Stimulated activated CD4-positive, alpha-beta T cell treated with anti-CD3 and anti-CD28 coated beads, Interleukin-15, amount 100 ng/mL, for 48 hours (primary cell): ENCODE data around the gene CDC16.
"Not testable (repeated sequence)": the region's sequence is repeated elsewhere in the genome, so short reads cannot be mapped to it uniquely, and the experiment has no call there.

Experiments used
- DNase-seq, 2 donors: peaks; one replicate each; pipeline ENCODE4 v3.0.0-alpha.2; 2020; ENCODE audit warnings: low read depth in 2 of 2

The CDC16 gene

GRCh38 chr13:114234645-114235421 is at the start of gene CDC16:
CDC16 (plus strand) TSS chr13:114234897; CDS start chr13:114235085, 188 bp downstream.
- peak; percentile 88 to 93 for DNase-seq

- DNase-seq: no peak
These were observed 49.3 kb upstream of the CDC16 start for GRCh38 chr13:114185182-114185971.

- no peak for DNase-seq
These were observed 39.8 kb upstream of the CDC16 start for GRCh38 chr13:114194853-114195252.

GRCh38 chr13:114196629-114197028 is 38.1 kb upstream of the CDC16 start:
- DNase-seq: no peak

- no peak for DNase-seq
These were observed 36.1 kb upstream of the CDC16 start for GRCh38 chr13:114198556-114198955.

- DNase-seq: not testable (repeated sequence)
These were observed 35.2 kb upstream of the CDC16 start for GRCh38 chr13:114199526-114199925.

- DNase-seq: no peak
These were observed 34.7 kb upstream of the CDC16 start for GRCh38 chr13:114199954-114200353.

- DNase-seq: no peak
These were observed 34.2 kb upstream of the CDC16 start for GRCh38 chr13:114200399-114200911.

GRCh38 chr13:114202581-114202980 is 32.1 kb upstream of the CDC16 start:
- DNase-seq: no peak

GRCh38 chr13:114203536-114203935 is 31.2 kb upstream of the CDC16 start:
- DNase-seq: no peak

- DNase-seq: no peak
These were observed 29.8 kb upstream of the CDC16 start for GRCh38 chr13:114204894-114205293.

- DNase-seq: no peak
These were observed 26.6 kb upstream of the CDC16 start for GRCh38 chr13:114208134-114208533.

GRCh38 chr13:114211446-114212157 is 23.1 kb upstream of the CDC16 start:
- DNase-seq: no peak

GRCh38 chr13:114212158-114212495 is 22.6 kb upstream of the CDC16 start:
- no peak for DNase-seq

- no peak for DNase-seq
These were observed 20.7 kb upstream of the CDC16 start for GRCh38 chr13:114213980-114214379.

- no peak for DNase-seq
These were observed 15.3 kb upstream of the CDC16 start for GRCh38 chr13:114219392-114219791.

GRCh38 chr13:114222461-114222968 is 12.2 kb upstream of the CDC16 start:
- no peak for DNase-seq

GRCh38 chr13:114224201-114224600 is 10.5 kb upstream of the CDC16 start:
- no peak for DNase-seq

- DNase-seq: no peak
These were observed 9.1 kb upstream of the CDC16 start for GRCh38 chr13:114225610-114226009.

GRCh38 chr13:114226088-114226487 is 8.6 kb upstream of the CDC16 start:
- no peak for DNase-seq

GRCh38 chr13:114226699-114227323 is 7.9 kb upstream of the CDC16 start:
- DNase-seq: peak; percentile 77 to 83

GRCh38 chr13:114227528-114227927 is 7.2 kb upstream of the CDC16 start:
- DNase-seq: no peak
